GM19372 (cell line): ENCODE data around the gene LUZP2.

Source experiments
- ATAC-seq: cut with Tn5 transposase; IDR thresholded peaks from one replicate; pipeline ENCODE4 v1.9.1; 2021; ENCODE audit warnings: mild to moderate bottlenecking, low read depth, moderate library complexity; ENCODE audit not compliant: unreplicated experiment

Gene LUZP2

GRCh38 chr11:24625975-24626374 lies 129.1 kb downstream of the LUZP2 start:
- no peak for ATAC-seq

GRCh38 chr11:24628224-24628776 lies 131.4 kb downstream of the LUZP2 start:
- ATAC-seq, result no peak

GRCh38 chr11:24634606-24635160 lies 137.8 kb downstream of the LUZP2 start:
- ATAC-seq, result no peak

- no peak for ATAC-seq
Measured at GRCh38 chr11:24635588-24636290, 138.9 kb downstream of the LUZP2 start.

DNA sequence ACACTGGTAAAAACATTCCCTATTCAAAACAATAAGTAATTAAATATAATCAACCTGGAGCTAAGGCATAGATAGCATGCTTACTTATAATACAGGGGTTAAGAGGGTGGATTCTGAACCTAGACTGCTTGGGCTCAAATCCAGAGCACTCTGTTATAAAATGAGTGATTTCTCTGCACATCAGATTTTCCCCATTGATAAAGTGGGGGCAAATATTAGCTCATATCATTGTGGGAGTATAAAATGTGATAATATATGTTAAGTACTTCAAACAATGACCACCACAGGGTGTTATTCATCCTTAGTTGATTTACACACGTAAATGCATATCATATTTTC lies 139.4 kb downstream of the LUZP2 start:
- ATAC-seq, result no peak

DNA sequence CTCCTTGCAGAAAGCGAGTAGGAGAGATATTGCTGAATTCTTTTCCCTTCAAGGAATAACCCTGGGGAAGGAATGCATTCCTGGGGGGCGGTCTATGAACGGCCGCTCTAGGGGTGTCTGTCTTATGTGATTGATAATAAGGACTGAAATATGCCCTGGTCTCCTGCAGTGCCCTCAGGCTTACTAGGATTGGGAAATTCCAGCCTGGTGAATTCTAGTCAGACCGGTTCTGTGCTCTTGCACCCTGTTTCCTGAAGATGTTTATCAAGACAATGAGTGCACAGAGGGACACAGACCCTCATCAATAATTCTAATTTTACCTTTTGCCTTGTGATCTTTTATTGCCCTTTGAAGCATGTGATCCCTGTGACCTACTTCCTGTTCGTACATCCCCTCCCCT lies 140.7 kb downstream of the LUZP2 start:
- ATAC-seq, result no peak

DNA sequence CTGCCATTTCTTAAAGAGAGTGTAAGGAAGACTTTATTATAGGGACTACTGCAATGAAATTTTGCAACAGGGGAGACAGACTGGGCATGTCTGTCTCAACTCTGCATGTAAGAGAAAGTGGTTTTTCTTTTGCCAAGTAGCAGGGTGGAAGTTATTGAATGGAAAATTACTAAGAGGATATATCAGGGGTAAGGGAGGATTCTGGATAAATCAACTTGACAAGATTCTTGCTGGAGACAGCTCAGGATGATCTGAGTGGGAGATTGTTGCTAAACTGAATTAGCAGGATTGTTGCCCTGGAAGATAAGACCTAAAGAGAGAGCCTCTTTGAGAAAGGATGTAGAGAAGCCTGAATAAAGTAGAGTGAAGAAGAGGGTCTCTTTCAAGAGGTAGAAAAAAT lies 145.8 kb downstream of the LUZP2 start:
- no peak for ATAC-seq

GRCh38 chr11:24645563-24645962 lies 148.7 kb downstream of the LUZP2 start:
- ATAC-seq, result no peak

DNA sequence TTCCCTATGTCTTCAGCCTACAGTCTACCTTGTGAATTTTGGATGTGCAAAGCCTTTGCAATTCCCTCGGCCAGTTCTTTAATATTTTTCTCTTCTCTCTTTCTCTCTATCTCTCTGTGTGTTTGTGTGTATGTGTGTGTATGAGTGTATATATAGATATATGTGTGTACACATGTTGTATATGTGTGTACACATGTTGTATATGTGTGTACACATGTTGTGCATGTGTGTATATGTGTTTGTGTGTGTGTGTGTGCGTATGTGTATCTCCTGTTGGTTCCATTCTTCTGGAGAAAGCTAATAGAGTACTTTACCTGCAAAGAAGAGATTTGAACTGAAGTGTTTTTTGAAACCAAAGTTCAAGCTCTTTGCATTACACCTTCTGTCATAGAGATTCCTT lies 155.0 kb downstream of the LUZP2 start:
- no peak for ATAC-seq

DNA sequence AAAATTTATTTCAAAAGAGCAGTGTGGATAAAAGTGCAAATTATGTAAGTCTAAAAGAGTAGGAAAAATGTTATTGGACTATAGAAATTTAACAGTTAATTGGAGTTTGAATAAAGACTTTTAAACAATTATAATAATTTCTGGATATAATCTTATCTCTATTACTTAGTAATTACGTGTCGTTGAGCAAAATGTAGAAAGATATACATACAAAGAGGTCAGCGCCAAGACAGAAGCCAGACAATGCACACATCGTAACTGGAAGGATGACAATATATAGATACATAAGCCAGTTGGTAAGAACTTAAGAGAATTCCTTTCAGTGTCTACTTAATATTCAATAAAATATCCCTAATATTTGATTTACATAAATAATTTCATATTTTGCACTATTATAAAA lies 157.0 kb downstream of the LUZP2 start:
- no peak for ATAC-seq

DNA sequence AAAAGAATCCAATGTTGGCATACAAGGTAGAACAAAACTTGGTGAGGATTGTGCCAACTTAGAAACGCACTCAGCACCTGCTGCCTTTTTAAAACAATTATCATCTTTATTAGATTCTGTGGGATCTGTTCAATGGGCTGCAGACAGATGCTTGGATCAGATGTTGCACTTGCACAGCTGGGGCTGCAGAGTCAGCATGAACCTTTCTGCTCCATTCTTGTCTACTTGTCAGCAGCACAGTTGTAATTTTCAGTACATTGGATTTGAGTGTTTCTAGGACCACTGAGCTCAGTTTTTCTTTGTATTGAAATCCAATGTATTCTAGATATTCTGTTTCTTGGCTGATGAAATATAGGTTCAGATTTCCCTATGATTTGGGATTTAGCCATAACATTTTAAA lies 164.5 kb downstream of the LUZP2 start:
- no peak for ATAC-seq

- ATAC-seq, result no peak
Measured at GRCh38 chr11:24664399-24664798, 167.5 kb downstream of the LUZP2 start.

- no peak for ATAC-seq
Measured at GRCh38 chr11:24667353-24667968, 170.6 kb downstream of the LUZP2 start.

GRCh38 chr11:24678703-24679348 lies 182.0 kb downstream of the LUZP2 start:
- ATAC-seq, result no peak

DNA sequence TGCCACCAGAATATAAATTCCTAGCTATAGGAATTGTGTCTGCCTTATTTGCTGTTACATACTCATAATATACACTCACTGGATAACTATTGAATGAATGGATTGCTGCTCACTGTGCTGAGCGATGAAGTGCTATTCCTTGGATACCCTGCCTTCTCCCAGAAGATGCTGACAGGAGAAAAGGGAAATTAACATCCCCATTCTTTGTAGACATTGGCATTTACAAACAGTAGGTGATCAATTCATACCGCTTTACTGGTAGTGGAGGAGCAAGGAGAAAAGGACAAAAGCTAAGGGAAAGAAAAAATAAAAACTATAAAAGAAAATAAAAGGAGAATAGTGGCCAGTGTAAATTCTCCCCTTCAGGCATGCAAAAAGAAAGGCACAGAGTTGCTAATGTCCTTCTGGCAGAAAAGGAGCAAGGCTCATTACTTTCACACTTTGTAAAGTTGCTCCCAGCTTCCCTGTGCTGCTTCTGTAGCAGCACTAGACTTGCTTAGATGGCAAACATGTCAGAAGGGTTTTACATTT lies 183.0 kb downstream of the LUZP2 start:
- no peak for ATAC-seq

DNA sequence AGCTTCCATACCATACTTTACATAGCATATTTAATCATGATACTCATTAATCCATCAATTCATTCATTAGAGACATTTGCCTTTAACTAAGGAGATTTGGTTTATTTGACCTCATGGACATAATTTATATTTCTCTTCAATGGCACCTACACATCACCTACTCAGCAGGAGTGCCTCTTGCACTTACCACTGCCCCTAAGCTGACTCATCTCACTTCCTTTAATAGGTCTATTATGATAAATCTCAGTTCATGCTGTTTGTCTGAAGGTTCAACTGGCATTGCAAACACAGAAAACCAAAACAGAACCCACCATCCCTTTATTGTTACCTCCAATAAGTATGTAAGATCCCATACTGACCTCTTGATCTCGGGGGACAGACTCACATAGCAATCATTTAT lies 186.7 kb downstream of the LUZP2 start:
- no peak for ATAC-seq

GRCh38 chr11:24685821-24686220 lies 189.0 kb downstream of the LUZP2 start:
- no peak for ATAC-seq

DNA sequence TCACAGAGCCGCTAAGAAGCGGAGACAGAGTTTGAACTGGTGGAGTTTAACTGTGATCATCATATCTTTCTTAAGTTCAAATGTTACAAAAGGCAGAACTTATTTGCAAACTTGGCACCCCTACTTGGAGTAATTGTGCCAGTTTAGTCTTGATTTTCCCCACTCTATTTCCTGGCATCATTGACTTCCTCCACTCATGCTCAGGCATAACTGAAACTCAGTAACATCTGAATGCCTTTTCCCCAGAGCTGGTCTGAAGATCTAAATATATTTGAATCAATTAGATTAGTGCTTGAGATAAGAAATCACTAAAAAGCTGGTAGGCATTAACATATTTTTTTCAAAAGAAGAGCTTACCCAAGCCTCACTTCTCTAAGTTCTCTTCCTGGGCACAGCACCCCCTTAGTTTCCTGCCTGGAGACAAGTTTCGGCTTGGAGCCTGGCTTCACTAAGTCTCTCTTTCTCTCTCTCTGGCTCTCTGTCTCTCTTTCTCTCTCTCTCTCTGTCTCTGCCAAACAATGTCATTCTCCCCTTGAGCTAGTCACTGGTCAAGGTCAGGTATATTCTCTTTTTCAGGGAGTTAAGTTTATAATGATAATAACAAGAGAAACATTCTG lies 190.8 kb downstream of the LUZP2 start:
- no peak for ATAC-seq

- ATAC-seq, result no peak
Measured at GRCh38 chr11:24688981-24689380, 192.1 kb downstream of the LUZP2 start.

DNA sequence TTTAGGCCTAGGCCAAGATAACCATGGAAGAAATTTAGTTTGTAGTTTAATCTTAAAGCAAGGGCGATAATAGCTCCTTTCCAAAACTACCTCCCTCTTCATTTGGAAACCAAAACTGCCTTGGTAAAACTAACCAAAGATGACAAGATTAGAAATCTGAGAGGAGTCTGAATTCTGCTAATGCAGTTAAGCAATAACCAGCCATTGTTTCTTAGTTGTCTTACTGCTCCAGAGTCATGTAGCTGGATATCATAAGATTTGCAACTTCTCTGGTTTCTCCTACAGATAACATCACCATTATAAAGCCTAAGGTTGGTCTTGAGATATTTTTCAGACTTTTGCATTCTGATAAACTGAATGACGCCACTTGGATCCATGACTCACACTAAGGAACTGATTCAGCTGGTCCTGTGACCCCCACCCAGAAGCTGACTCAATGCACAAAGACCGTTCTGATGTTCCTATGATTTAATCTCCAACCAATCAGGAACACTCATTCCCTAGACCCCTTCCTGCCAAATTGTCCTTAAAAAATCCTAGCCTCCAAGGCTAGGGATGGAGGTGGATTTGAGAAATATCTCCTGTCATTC lies 200.8 kb downstream of the LUZP2 start:
- ATAC-seq, result no peak
